Measurements from ENCODE around the gene METTL25.

DNA sequence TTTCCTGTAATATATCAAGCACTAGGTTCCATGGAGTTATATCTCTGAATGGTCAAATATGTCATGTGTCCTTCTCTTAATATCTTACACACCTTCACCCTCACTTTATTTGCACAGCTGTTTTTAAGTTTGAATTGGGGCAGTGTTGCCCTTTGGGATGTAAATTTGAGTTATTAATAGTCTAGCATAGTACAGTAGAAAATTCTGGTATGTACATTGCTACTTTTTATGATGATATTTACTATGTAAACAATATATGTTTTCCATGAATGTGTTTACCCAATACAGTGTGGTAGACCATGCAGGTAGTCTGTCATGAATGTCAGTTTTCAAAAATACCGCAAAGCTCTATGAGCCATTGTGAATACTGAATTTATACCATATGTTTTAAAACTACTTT lies 50.5 kb downstream of the METTL25 start:
- TF ChIP-seq, protein P1, sequence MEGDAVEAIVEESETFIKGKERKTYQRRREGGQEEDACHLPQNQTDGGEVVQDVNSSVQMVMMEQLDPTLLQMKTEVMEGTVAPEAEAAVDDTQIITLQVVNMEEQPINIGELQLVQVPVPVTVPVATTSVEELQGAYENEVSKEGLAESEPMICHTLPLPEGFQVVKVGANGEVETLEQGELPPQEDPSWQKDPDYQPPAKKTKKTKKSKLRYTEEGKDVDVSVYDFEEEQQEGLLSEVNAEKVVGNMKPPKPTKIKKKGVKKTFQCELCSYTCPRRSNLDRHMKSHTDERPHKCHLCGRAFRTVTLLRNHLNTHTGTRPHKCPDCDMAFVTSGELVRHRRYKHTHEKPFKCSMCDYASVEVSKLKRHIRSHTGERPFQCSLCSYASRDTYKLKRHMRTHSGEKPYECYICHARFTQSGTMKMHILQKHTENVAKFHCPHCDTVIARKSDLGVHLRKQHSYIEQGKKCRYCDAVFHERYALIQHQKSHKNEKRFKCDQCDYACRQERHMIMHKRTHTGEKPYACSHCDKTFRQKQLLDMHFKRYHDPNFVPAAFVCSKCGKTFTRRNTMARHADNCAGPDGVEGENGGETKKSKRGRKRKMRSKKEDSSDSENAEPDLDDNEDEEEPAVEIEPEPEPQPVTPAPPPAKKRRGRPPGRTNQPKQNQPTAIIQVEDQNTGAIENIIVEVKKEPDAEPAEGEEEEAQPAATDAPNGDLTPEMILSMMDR (IDR thresholded peaks at IDR 0.05) = no peak
- TF ChIP-seq EP300 (IDR thresholded peaks at IDR 0.05; ENCODE audit: low read depth) = no peak
- no peak for TF ChIP-seq POLR2A (IDR thresholded peaks at IDR 0.05)
